Measurements from ENCODE around the gene ERVV-1. TPM values are rescaled to one million over a fixed set of nuclear protein-coding genes. Genes with fewer than 3 reads are reported as not detected.

ERVV-1 gene
- total RNA-seq, 4 donors from 2014 or later, result not detected

DNA sequence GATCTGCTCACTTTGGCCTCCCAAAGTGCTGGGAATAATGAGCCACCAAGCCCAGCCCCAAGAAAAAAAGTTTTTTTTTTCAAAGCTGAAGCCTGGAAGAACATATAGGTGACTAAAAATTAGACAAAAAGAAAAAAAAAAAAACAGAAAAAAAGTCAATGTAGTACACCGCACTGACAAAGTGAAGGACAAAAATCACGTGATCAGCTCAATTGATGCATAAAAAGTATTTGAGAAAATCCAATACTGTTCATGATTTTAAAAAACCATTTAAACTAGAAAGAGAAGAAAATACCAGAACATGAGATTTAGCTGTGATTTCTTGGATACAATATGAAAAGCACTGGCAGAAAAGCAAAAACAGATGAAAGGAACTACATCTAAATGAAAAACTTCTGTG lies 20.3 kb downstream of the ERVV-1 start:
- TF ChIP-seq CTCF (IDR thresholded peaks at IDR 0.05; ENCODE audit: low read depth), result no peak

DNA sequence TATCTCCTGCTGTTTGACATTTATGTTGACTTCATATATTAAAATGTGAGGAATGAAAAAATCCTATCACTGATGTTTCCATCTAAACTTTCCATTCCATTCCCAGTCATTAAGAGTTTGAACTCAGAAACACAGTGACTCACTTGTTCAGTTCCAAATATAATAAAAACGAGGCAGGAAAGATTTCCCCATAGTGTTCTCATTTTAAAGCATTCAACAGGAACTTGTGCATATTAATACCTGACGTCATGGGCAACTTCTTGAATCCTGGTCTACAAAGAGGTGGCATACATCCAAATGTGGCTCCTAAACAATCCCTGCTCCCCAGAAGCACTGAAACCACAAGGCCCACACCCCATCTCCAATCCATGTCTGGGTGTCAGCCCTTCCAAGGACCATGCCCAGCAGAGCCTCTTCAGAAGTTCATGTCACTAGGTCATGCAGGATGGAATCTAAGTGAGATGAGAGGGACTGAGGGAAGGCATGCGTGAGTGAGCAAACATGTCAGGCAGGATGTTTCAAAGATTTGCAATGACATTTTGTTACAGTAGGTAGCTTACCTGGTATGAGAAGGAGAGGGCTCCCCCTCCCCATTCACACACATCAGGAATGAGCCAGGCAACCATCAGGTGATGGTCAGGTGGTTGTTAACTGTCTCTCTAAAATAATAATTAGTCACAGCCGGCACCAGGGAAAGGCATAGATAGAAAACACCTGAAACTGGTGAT lies 21.4 kb downstream of the ERVV-1 start:
- no peak for TF ChIP-seq CTCF (IDR thresholded peaks at IDR 0.05; ENCODE audit: low read depth)

DNA sequence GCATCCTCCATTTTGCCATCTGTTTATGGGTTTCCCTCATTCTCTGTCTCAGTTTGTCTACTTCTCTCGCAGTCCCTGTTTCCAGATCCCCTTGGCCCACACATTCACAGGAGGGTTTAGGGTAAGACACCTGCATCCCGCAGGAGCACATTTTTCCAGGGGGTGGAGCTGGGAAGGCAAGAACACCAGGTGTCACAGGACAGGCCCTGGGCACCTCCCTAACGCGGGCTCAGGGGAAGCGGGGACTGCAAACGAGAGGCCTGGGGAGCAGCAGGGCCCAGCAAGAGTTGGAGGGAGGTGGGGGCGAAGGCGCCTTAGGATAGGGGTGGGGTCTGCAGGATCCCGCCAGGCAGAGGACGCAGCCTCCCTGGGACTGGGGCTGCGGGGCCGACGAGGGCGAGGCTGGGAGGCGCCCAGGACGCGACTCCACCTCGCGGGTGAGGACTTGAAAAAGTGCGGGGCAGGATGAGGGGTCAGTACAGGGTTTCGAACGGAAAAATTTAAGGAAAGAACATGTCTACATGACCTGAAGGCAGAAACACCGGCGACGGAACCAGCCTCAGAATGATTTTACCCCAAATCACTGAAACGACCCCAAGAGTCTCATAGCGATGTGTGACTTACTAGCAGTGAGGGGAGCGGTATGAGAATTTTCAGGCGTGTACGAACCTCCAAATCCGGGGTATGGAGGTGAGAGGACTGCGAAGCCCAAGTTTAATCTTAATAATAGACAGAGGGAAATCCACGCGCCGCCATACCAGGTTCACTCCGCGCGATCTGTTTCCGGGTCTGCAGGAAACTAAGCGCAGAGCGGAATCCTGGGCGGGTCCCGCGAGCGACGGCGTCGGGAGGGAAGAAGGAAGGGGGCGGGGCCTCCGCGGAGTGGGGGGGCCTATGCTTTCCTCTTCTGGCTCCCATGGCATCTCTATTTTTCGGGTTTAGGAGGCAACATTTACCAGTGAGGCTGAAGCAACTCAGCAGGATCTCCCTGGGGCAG lies 23.7 kb downstream of the ERVV-1 start:
- no peak for TF ChIP-seq CTCF (IDR thresholded peaks at IDR 0.05; ENCODE audit: low read depth)

- no peak for TF ChIP-seq CTCF (IDR thresholded peaks at IDR 0.05; ENCODE audit: low read depth)
These were observed 27.6 kb downstream of the ERVV-1 start for GRCh38 chr19:53041366-53041765.

DNA sequence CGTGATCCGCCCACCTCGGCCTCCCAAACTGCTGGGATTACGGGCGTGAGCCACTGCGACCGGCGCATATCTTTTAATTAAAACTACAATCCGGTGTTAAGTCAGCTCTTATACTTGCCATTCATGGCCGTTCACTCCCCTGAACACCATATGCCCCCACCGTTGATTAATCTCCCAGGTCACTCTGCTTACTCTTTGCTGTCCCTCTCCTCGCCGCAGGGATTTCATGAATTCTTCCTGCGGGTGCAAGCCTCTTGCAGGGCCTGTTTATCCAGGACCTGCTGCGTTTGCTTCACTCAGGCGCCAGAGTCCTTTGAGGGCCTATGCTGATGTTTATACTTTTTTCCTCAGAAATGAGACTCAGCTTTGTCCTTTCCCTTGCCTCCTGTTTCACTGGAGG lies 31.8 kb downstream of the ERVV-1 start:
- no peak for TF ChIP-seq CTCF (IDR thresholded peaks at IDR 0.05; ENCODE audit: low read depth)

DNA sequence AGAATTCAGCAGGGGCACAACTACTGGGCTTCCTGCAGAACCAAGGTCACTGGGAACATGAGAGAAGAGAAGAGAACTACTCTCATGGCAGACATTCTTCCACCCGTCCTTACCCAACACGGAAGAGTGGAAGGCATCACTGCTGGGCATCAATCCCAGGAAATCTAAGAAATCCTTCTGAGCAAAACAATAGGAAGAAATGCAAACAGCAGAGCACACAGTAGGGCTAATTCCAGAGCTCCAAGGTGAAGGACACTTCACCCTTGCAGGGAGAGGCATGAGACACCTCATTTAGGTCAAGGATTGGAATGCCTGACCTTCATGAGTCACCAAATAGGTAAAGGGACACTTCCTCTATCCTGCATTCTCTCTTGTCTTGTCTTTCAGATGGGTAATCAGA lies 33.7 kb downstream of the ERVV-1 start:
- TF ChIP-seq CTCF (IDR thresholded peaks at IDR 0.05; ENCODE audit: low read depth), result no peak

GRCh38 chr19:53055117-53055516 lies 41.4 kb downstream of the ERVV-1 start:
- no peak for TF ChIP-seq CTCF (IDR thresholded peaks at IDR 0.05; ENCODE audit: low read depth)

All from subcutaneous adipose tissue (tissue), 4 donors.